IMR-90 (cell line): ENCODE measurements around the gene YTHDF2. TPM values are rescaled to one million over a fixed set of nuclear protein-coding genes. Genes with fewer than 3 reads are reported as not detected.

Source experiments
- ATAC-seq: fragments of 200-7000 bp; cut with Tn5 transposase; 2 replicates; pipeline ENCODE4 v1.9.1; 2020; ENCODE audit warnings: low read depth, mild to moderate bottlenecking, moderate library complexity
- BruUV-seq: library from RNA; stranded (reverse); fragments of 400-500 nt; replicated peaks from 2 replicates; lab custom pipeline; 2021; lab: Mats Ljungman, UMichigan
- CTCF ChIA-PET: fragments of 300-600 bp; formaldehyde crosslinking; extraction: SDS; loops from one replicate; lab custom pipeline; 2021; ENCODE audit warnings: antibody characterized with exemption; lab: Yijun Ruan, JAX
- POLR2A ChIA-PET: fragments of 300-600 bp; sonication (Branson Sonifier 250); formaldehyde crosslinking; loops from one replicate; lab custom pipeline; 2022; ENCODE audit warnings: antibody characterized with exemption; ENCODE audit not compliant: unreplicated experiment; lab: Charles Lee
- DNase-seq: peaks from one replicate; pipeline ENCODE4 v3.0.0; 2013
- H2AFZ ChIP-seq: replicated peaks from 2 replicates; pipeline ENCODE3; 2013; ENCODE audit warnings: low read length, mild to moderate bottlenecking; ENCODE audit not compliant: poor library complexity
- H2AK5ac ChIP-seq: 2 replicates; pipeline ENCODE4 v1.6.1; 2013; ENCODE audit warnings: low read depth, low read length, inconsistent platforms
- H2AK9ac ChIP-seq: replicated peaks from 2 replicates; pipeline ENCODE3; 2013; ENCODE audit warnings: mild to moderate bottlenecking, low read depth, low read length, moderate library complexity; ENCODE audit not compliant: poor library complexity
- H2BK120ac ChIP-seq: 2 replicates; pipeline ENCODE4 v1.6.1; 2013; ENCODE audit warnings: low read depth, low read length, inconsistent platforms
- H2BK15ac ChIP-seq: 3 replicates; pipeline ENCODE4 v1.6.1; 2013; ENCODE audit warnings: low read depth, low read length, inconsistent platforms
- H2BK20ac ChIP-seq: 2 replicates; pipeline ENCODE4 v1.6.1; 2013; ENCODE audit warnings: low read depth, mild to moderate bottlenecking, inconsistent platforms, low read length, moderate library complexity
- H2BK5ac ChIP-seq: 2 replicates; pipeline ENCODE4 v1.6.1; 2013; ENCODE audit warnings: mild to moderate bottlenecking, low read depth, low read length, inconsistent platforms; ENCODE audit not compliant: poor library complexity, severe bottlenecking
- H3K14ac ChIP-seq: replicated peaks from 2 replicates; pipeline ENCODE4 v1.6.1; 2013; ENCODE audit warnings: low read depth, low read length, inconsistent platforms
- H3K18ac ChIP-seq: 2 replicates; pipeline ENCODE4 v1.6.1; 2013; ENCODE audit warnings: low read depth, low read length, control low read depth
- H3K23ac ChIP-seq: 2 replicates; pipeline ENCODE4 v1.6.1; 2013; ENCODE audit warnings: low read depth, low read length, inconsistent platforms
- H3K27ac ChIP-seq: 2 replicates; pipeline ENCODE4 v1.5.1; 2013; ENCODE audit warnings: mild to moderate bottlenecking, control low read depth, low read length; ENCODE audit not compliant: insufficient read depth
- H3K27me3 ChIP-seq: 2 replicates; pipeline ENCODE4 v1.6.1; 2013; ENCODE audit warnings: low read length; ENCODE audit not compliant: control insufficient read depth, insufficient read depth
- H3K36me3 ChIP-seq: 2 replicates; pipeline ENCODE4 v1.6.1; 2013; ENCODE audit warnings: low read length, mixed read lengths; ENCODE audit not compliant: control insufficient read depth, insufficient read depth
- H3K4ac ChIP-seq: 2 replicates; pipeline ENCODE4 v1.6.1; 2013; ENCODE audit warnings: low read depth, low read length, inconsistent platforms
- H3K4me1 ChIP-seq: 2 replicates; pipeline ENCODE4 v1.6.1; 2013; ENCODE audit warnings: low read length, mixed read lengths; ENCODE audit not compliant: control insufficient read depth, insufficient read depth
- H3K4me2 ChIP-seq: 2 replicates; pipeline ENCODE4 v1.6.1; 2013; ENCODE audit warnings: low read depth, mild to moderate bottlenecking, control low read depth, low read length, moderate library complexity
- H3K4me3 ChIP-seq: 2 replicates; pipeline ENCODE4 v1.5.1; 2013; ENCODE audit warnings: low read depth, mild to moderate bottlenecking, control low read depth, low read length, moderate library complexity; ENCODE audit not compliant: insufficient read depth
- H3K56ac ChIP-seq: 2 replicates; pipeline ENCODE4 v1.6.1; 2013; ENCODE audit warnings: low read length, inconsistent platforms; ENCODE audit not compliant: insufficient read depth; ENCODE audit errors: extremely low read depth
- H3K79me1 ChIP-seq, 2 experiments: 2 replicates each; pipeline ENCODE4 v1.6.1; 2013; ENCODE audit warnings: low read length in 2 of 2, inconsistent platforms in 1 of 2, low read depth in 1 of 2
- H3K9ac ChIP-seq: 2 replicates; pipeline ENCODE4 v1.6.1; 2013; ENCODE audit warnings: low read depth, low read length, control low read depth
- H3K9me1 ChIP-seq: 2 replicates; pipeline ENCODE4 v1.6.1; 2013; ENCODE audit warnings: low read length, inconsistent platforms; ENCODE audit not compliant: insufficient read depth
- H3K9me3 ChIP-seq: 2 replicates; pipeline ENCODE4 v1.6.1; 2013; ENCODE audit warnings: low read length; ENCODE audit not compliant: control insufficient read depth, insufficient read depth
- H4K20me1 ChIP-seq: 2 replicates; pipeline ENCODE4 v1.6.1; 2013; ENCODE audit warnings: low read length, inconsistent platforms; ENCODE audit not compliant: insufficient read depth
- H4K5ac ChIP-seq: 2 replicates; pipeline ENCODE4 v1.6.1; 2013; ENCODE audit warnings: mild to moderate bottlenecking, low read depth, low read length, control low read depth
- H4K8ac ChIP-seq, 2 experiments: 2 replicates each; pipeline ENCODE4 v1.6.1; 2013; ENCODE audit warnings: low read depth in 2 of 2, low read length in 2 of 2, control low read depth in 1 of 2, inconsistent platforms in 1 of 2
- H4K91ac ChIP-seq: 2 replicates; pipeline ENCODE4 v1.6.1; 2013; ENCODE audit warnings: low read depth, low read length, inconsistent platforms; ENCODE audit not compliant: insufficient read depth
- BHLHE40 ChIP-seq: fragments of 150-350 bp; IDR thresholded peaks from 2 replicates; pipeline ENCODE4 v1.6.1; 2016; ENCODE audit warnings: mild to moderate bottlenecking, low read depth, low read length
- CEBPB ChIP-seq: IDR thresholded peaks from 2 replicates; pipeline ENCODE4 v1.6.1; 2012; ENCODE audit warnings: low read depth, low read length, improper control_type of control experiment
- CHD1 ChIP-seq: IDR thresholded peaks from 2 replicates; pipeline ENCODE4 v1.6.1; 2012; ENCODE audit warnings: low read depth, low read length, improper control_type of control experiment
- CTCF ChIP-seq: conservative IDR thresholded peaks from 2 replicates; pipeline ENCODE4 v1.5.1; 2012; ENCODE audit warnings: mild to moderate bottlenecking, low read depth, low read length, improper control_type of control experiment
- ELK1 ChIP-seq: fragments of 150-350 bp; IDR thresholded peaks from 2 replicates; pipeline ENCODE4 v1.6.1; 2016; ENCODE audit warnings: low read depth, mild to moderate bottlenecking, low read length, moderate library complexity, borderline replicate concordance
- FOS ChIP-seq: fragments of 150-350 bp; IDR thresholded peaks from 2 replicates; pipeline ENCODE4 v1.6.1; 2016; ENCODE audit warnings: low read depth, low read length
- MAFK ChIP-seq: IDR thresholded peaks from 2 replicates; pipeline ENCODE4 v1.6.1; 2012; ENCODE audit warnings: low read depth, low read length, improper control_type of control experiment
- MAZ ChIP-seq: IDR thresholded peaks from 2 replicates; pipeline ENCODE4 v1.6.1; 2012; ENCODE audit warnings: low read depth, mild to moderate bottlenecking, low read length, improper control_type of control experiment, moderate library complexity, borderline replicate concordance
- MXI1 ChIP-seq: IDR thresholded peaks from 2 replicates; pipeline ENCODE4 v1.6.1; 2012; ENCODE audit warnings: low read depth, mild to moderate bottlenecking, low read length, moderate library complexity, borderline replicate concordance
- NFE2L2 ChIP-seq: fragments of 150-350 bp; IDR thresholded peaks from 2 replicates; pipeline ENCODE4 v1.6.1; 2016; ENCODE audit warnings: low read depth, mild to moderate bottlenecking, low read length
- POLR2A ChIP-seq: IDR thresholded peaks from 2 replicates; pipeline ENCODE4 v1.6.1; 2012; ENCODE audit warnings: mild to moderate bottlenecking, low read depth, low read length
- RAD21 ChIP-seq: IDR thresholded peaks from 2 replicates; pipeline ENCODE4 v1.6.1; 2012; ENCODE audit warnings: low read length, improper control_type of control experiment
- RCOR1 ChIP-seq: IDR thresholded peaks from 2 replicates; pipeline ENCODE4 v1.6.1; 2012; ENCODE audit warnings: mild to moderate bottlenecking, low read length, improper control_type of control experiment; ENCODE audit not compliant: insufficient replicate concordance
- RFX5 ChIP-seq: IDR thresholded peaks from 2 replicates; pipeline ENCODE4 v1.8.0; 2012; ENCODE audit warnings: low read depth, mild to moderate bottlenecking, low read length, moderate library complexity
- SMC3 ChIP-seq: fragments of 150-350 bp; IDR thresholded peaks from 2 replicates; pipeline ENCODE4 v1.6.1; 2016; ENCODE audit warnings: low read depth, mild to moderate bottlenecking, antibody characterized with exemption, low read length, moderate library complexity
- USF2 ChIP-seq: fragments of 150-350 bp; IDR thresholded peaks from 2 replicates; pipeline ENCODE4 v1.6.1; 2017; ENCODE audit warnings: mild to moderate bottlenecking, antibody characterized with exemption, low read length, low read depth
- WGBS, 2 experiments: methylation state at CpG; one replicate each; pipeline versions ENCODE4 v1.1.5 to v1.1.7; 2013; ENCODE audit warnings: missing lambda C conversion rate in 2 of 2; ENCODE audit not compliant: insufficient read length in 1 of 2; ENCODE audit errors: extremely low coverage in 2 of 2; 5-methylcytosine and 5-hydroxymethylcytosine counted together
- dilution Hi-C: fragments of 300-500 bp; cut with HindIII; formaldehyde crosslinking; loops from one replicate; pipeline ENCODE4 v1.14.3; 2018; ENCODE audit warnings: low sequenced_read_pairs; ENCODE audit not compliant: unreplicated experiment
- in situ Hi-C: fragments of 300-500 bp; cut with MboI; formaldehyde crosslinking; loops from 3 replicates; pipeline ENCODE4 v1.14.3; 2019; ENCODE audit warnings: low sequenced_read_pairs, inconsistent platforms, mixed read lengths
- intact Hi-C: fragments of 100-400 bp; cut with micrococcal nuclease; formaldehyde crosslinking; loops from 2 replicates; pipeline ENCODE4 v1.10.0; 2022
- polyA plus RNA-seq, 3 experiments: library from polyadenylated mRNA; depleted of rRNA; stranded (reverse); fragments of >200 nt; gene quantifications; 2 replicates each; pipeline ENCODE4 v1.2.3, GENCODE V29; 2012; ENCODE audit warnings: low replicate concordance in 1 of 3
- total RNA-seq: library from RNA; depleted of rRNA; stranded (reverse); fragments of >200 nt; gene quantifications from 2 replicates; pipeline ENCODE4 v1.2.3, GENCODE V29; 2012

The YTHDF2 gene
- total and polyA plus RNA-seq, 2 of the 4 experiments (the other 2 are of a cell fraction): 50.0 to 94.3 TPM

GRCh38 chr1:28778021-28778420 lies 41.3 kb downstream of the YTHDF2 start:
- no peak overlapping the region for H3K4me3 ChIP-seq
- H3K36me3 ChIP-seq: peaks cover 7% of the 10 kb centered on the region; the same call in 1 of the 2 replicates
- in situ Hi-C loops: no loop called here
- no peak overlapping the region for H3K4ac ChIP-seq
- no peak overlapping the region for H3K14ac ChIP-seq
- no peak overlapping the region for H3K18ac ChIP-seq
- peaks cover 11% of the 10 kb centered on the region for H4K20me1 ChIP-seq
- peaks cover 5% of the 10 kb centered on the region; the same call in 1 of the 2 replicates for H3K9me1 ChIP-seq
- 82% methylated on average over 2 of the region's 2 CpGs; no CpG with 5 or more reads in 1 of the 2 experiments for WGBS, 2 experiments
- CTCF ChIA-PET: interaction anchor here (0.6 kb wide), 1 partner anchor 402 kb away, joined by 3 read pairs; no protein-coding TSS in a partner anchor
- no peak for DNase-seq
- peaks cover 10 to 18% of the 10 kb centered on the region in 2 experiments for H3K79me1 ChIP-seq
- no peak overlapping the region for H2AK5ac ChIP-seq
- no peak overlapping the region for H2BK15ac ChIP-seq
- H3K27ac ChIP-seq: no peak overlapping the region
- H3K9me3 ChIP-seq: no peaks in the 10 kb centered on the region
- no peak overlapping the region for H3K23ac ChIP-seq
- no peak overlapping the region for H2BK20ac ChIP-seq
- ATAC-seq: no peak
- H4K8ac ChIP-seq: no peak overlapping the region
- TF ChIP-seq ELK1 (no peak), MXI1 (no peak), POLR2A (no peak), CHD1 (no peak), SMC3 (no peak), MAZ (no peak), USF2 (no peak), NFE2L2 (no peak), CEBPB (no peak), CTCF (no peak), RFX5 (no peak), RCOR1 (no peak), MAFK (no peak), FOS (no peak), RAD21 (no peak), BHLHE40 (no peak)
- H2AFZ ChIP-seq: no peak overlapping the region
- H3K4me1 ChIP-seq: peaks cover 2% of the 10 kb centered on the region; the same call in 1 of the 2 replicates
- H2BK120ac ChIP-seq: no peak overlapping the region
- no peak overlapping the region for H3K9ac ChIP-seq
- no peak overlapping the region for H4K91ac ChIP-seq
- POLR2A ChIA-PET: no interaction called here
- no peak overlapping the region for H3K56ac ChIP-seq
- H4K5ac ChIP-seq: no peak overlapping the region
- H2BK5ac ChIP-seq: no peak overlapping the region
- no peaks in the 10 kb centered on the region for H3K27me3 ChIP-seq
- no TSS peak for BruUV-seq
- intact Hi-C loops: no loop called here
- dilution Hi-C loops: no loop called here
- H3K4me2 ChIP-seq: no peak overlapping the region
- H2AK9ac ChIP-seq: no peak overlapping the region
